Measurements from ENCODE around the gene FOXL1. TPM values are rescaled to one million over a fixed set of nuclear protein-coding genes. Genes with fewer than 3 reads are reported as not detected.

The FOXL1 gene
- 0.89 and 1.3 TPM in 2 replicates for total RNA-seq

GRCh38 chr16:86578061-86578599 is at the start of gene FOXL1:
FOXL1 (plus strand) TSS chr16:86578549; CDS start chr16:86578724, 175 bp downstream.
- peak in 1 of 2 donors; percentile 57 for DNase-seq (ENCODE audit: low read depth in 2 of 2)

GRCh38 chr16:86529160-86529559 is 49.2 kb upstream of the FOXL1 start:
- no peak for DNase-seq (ENCODE audit: low read depth in 2 of 2)

- DNase-seq (ENCODE audit: low read depth in 2 of 2) = no peak
Measured at GRCh38 chr16:86530251-86531190, 47.8 kb upstream of the FOXL1 start.

- DNase-seq (ENCODE audit: low read depth in 2 of 2) = no peak
Measured at GRCh38 chr16:86531191-86531545, 47.2 kb upstream of the FOXL1 start.

GRCh38 chr16:86531641-86532525 is 46.5 kb upstream of the FOXL1 start:
- no peak for DNase-seq (ENCODE audit: low read depth in 2 of 2)

- no peak for DNase-seq (ENCODE audit: low read depth in 2 of 2)
Measured at GRCh38 chr16:86532526-86532815, 45.9 kb upstream of the FOXL1 start.

- no peak for DNase-seq (ENCODE audit: low read depth in 2 of 2)
Measured at GRCh38 chr16:86533076-86533475, 45.3 kb upstream of the FOXL1 start.

GRCh38 chr16:86533767-86534351 is 44.5 kb upstream of the FOXL1 start:
- DNase-seq (ENCODE audit: low read depth in 2 of 2) = no peak

GRCh38 chr16:86534779-86535615 is 43.4 kb upstream of the FOXL1 start:
- DNase-seq (ENCODE audit: low read depth in 2 of 2) = no peak

GRCh38 chr16:86536621-86537020 is 41.7 kb upstream of the FOXL1 start:
- DNase-seq (ENCODE audit: low read depth in 2 of 2) = no peak

GRCh38 chr16:86537486-86537885 is 40.9 kb upstream of the FOXL1 start:
- no peak for DNase-seq (ENCODE audit: low read depth in 2 of 2)

- no peak for DNase-seq (ENCODE audit: low read depth in 2 of 2)
Measured at GRCh38 chr16:86538196-86538780, 40.1 kb upstream of the FOXL1 start.

- DNase-seq (ENCODE audit: low read depth in 2 of 2) = no peak
Measured at GRCh38 chr16:86540894-86541293, 37.5 kb upstream of the FOXL1 start.

GRCh38 chr16:86541560-86541959 is 36.8 kb upstream of the FOXL1 start:
- no peak for DNase-seq (ENCODE audit: low read depth in 2 of 2)

GRCh38 chr16:86542756-86543750 is 35.3 kb upstream of the FOXL1 start:
- no peak for DNase-seq (ENCODE audit: low read depth in 2 of 2)

GRCh38 chr16:86545481-86545880 is 32.9 kb upstream of the FOXL1 start:
- no peak for DNase-seq (ENCODE audit: low read depth in 2 of 2)

- peak in 1 of 2 donors; percentile 13 for DNase-seq (ENCODE audit: low read depth in 2 of 2)
Measured at GRCh38 chr16:86545954-86546637, 32.3 kb upstream of the FOXL1 start.

- DNase-seq (ENCODE audit: low read depth in 2 of 2) = no peak
Measured at GRCh38 chr16:86546638-86547013, 31.7 kb upstream of the FOXL1 start.

GRCh38 chr16:86547286-86547685 is 31.1 kb upstream of the FOXL1 start:
- no peak for DNase-seq (ENCODE audit: low read depth in 2 of 2)

All from dermis microvascular lymphatic vessel endothelial cell (primary cell).